HEK293 (cell line): ENCODE data around the gene PMP22.

Source experiments
- MEIS1 ChIP-seq: sonication (generic); formaldehyde crosslinking; IDR thresholded peaks from 2 replicates; pipeline ENCODE4 v1.8.1; 2022; ENCODE audit warnings: missing genetic modification reagents, mild to moderate bottlenecking, borderline replicate concordance
- PRDM1 ChIP-seq: fragments of 450-650 bp; formaldehyde crosslinking; IDR thresholded peaks from 2 replicates; pipeline ENCODE4; 2016; ENCODE audit warnings: missing biosample characterization, missing genetic modification characterization
- SP7 ChIP-seq: fragments of 450-650 bp; formaldehyde crosslinking; IDR thresholded peaks from 2 replicates; pipeline ENCODE4 v1.5.1; 2016; ENCODE audit warnings: missing biosample characterization, missing genetic modification characterization
- ZBTB20 ChIP-seq: fragments of 450-650 bp; formaldehyde crosslinking; IDR thresholded peaks from 2 replicates; pipeline ENCODE4 v1.5.1; 2016; ENCODE audit warnings: missing biosample characterization, missing genetic modification characterization
- ZFP41 ChIP-seq: fragments of 450-650 bp; formaldehyde crosslinking; IDR thresholded peaks from 2 replicates; pipeline ENCODE4 v1.5.1; 2016; ENCODE audit warnings: missing biosample characterization, missing genetic modification characterization, borderline replicate concordance
- ZIC2 ChIP-seq: fragments of 450-650 bp; formaldehyde crosslinking; IDR thresholded peaks from 2 replicates; pipeline ENCODE4 v1.5.1; 2016; ENCODE audit warnings: missing biosample characterization, missing genetic modification characterization
- ZNF184 ChIP-seq: fragments of 450-650 bp; IDR thresholded peaks from 2 replicates; pipeline ENCODE4 v1.5.1; 2018; ENCODE audit warnings: missing biosample characterization, mild to moderate bottlenecking, missing genetic modification characterization
- ZNF223 ChIP-seq: fragments of 450-650 bp; formaldehyde crosslinking; IDR thresholded peaks from 2 replicates; pipeline ENCODE4 v1.5.1; 2016; ENCODE audit warnings: missing biosample characterization, missing genetic modification characterization
- ZNF24 ChIP-seq: fragments of 450-650 bp; formaldehyde crosslinking; IDR thresholded peaks from 2 replicates; pipeline ENCODE4 v1.5.1; 2016; ENCODE audit warnings: missing biosample characterization, missing genetic modification characterization
- ZNF501 ChIP-seq: fragments of 450-650 bp; formaldehyde crosslinking; IDR thresholded peaks from 2 replicates; pipeline ENCODE4 v1.5.1; 2016; ENCODE audit warnings: missing biosample characterization, missing genetic modification characterization
- ZNF548 ChIP-seq: fragments of 450-650 bp; formaldehyde crosslinking; IDR thresholded peaks from 2 replicates; pipeline ENCODE4 v1.5.1; 2016; ENCODE audit warnings: missing biosample characterization, missing genetic modification characterization
- ZNF707 ChIP-seq: fragments of 450-650 bp; formaldehyde crosslinking; IDR thresholded peaks from 2 replicates; pipeline ENCODE4 v1.5.1; 2016; ENCODE audit warnings: missing biosample characterization, missing genetic modification characterization
- TF ChIP-seq, protein P1 (sequence below): fragments of 450-650 bp; formaldehyde crosslinking; IDR thresholded peaks from 2 replicates; pipeline ENCODE4 v1.5.0; 2017; ENCODE audit warnings: missing biosample characterization, missing genetic modification characterization, borderline replicate concordance
- TF ChIP-seq, protein P2 (sequence below): fragments of 450-650 bp; formaldehyde crosslinking; IDR thresholded peaks from 2 replicates; pipeline ENCODE4 v1.5.1; 2016; ENCODE audit warnings: missing biosample characterization, missing genetic modification characterization
- TF ChIP-seq, protein P3 (sequence below): fragments of 450-650 bp; formaldehyde crosslinking; IDR thresholded peaks from 2 replicates; pipeline ENCODE4 v1.5.1; 2016; ENCODE audit warnings: missing biosample characterization, missing genetic modification characterization, borderline replicate concordance
- TF ChIP-seq, protein P4 (sequence below): fragments of 450-650 bp; formaldehyde crosslinking; IDR thresholded peaks from 2 replicates; pipeline ENCODE4 v1.5.1; 2016; ENCODE audit warnings: missing biosample characterization, missing genetic modification characterization
- TF ChIP-seq, protein P5 (sequence below): fragments of 450-650 bp; formaldehyde crosslinking; IDR thresholded peaks from 2 replicates; pipeline ENCODE4 v1.5.1; 2016; ENCODE audit warnings: missing biosample characterization, missing genetic modification characterization
- TF ChIP-seq, protein P6 (sequence below): fragments of 450-650 bp; formaldehyde crosslinking; IDR thresholded peaks from 2 replicates; pipeline ENCODE4 v1.5.1; 2016; ENCODE audit warnings: missing biosample characterization, missing genetic modification characterization
- TF ChIP-seq, protein P7 (sequence below): fragments of 450-650 bp; formaldehyde crosslinking; conservative IDR thresholded peaks from 2 replicates; pipeline ENCODE4 v1.5.1; 2016; ENCODE audit warnings: low read depth, missing biosample characterization, missing genetic modification characterization

The PMP22 gene

DNA sequence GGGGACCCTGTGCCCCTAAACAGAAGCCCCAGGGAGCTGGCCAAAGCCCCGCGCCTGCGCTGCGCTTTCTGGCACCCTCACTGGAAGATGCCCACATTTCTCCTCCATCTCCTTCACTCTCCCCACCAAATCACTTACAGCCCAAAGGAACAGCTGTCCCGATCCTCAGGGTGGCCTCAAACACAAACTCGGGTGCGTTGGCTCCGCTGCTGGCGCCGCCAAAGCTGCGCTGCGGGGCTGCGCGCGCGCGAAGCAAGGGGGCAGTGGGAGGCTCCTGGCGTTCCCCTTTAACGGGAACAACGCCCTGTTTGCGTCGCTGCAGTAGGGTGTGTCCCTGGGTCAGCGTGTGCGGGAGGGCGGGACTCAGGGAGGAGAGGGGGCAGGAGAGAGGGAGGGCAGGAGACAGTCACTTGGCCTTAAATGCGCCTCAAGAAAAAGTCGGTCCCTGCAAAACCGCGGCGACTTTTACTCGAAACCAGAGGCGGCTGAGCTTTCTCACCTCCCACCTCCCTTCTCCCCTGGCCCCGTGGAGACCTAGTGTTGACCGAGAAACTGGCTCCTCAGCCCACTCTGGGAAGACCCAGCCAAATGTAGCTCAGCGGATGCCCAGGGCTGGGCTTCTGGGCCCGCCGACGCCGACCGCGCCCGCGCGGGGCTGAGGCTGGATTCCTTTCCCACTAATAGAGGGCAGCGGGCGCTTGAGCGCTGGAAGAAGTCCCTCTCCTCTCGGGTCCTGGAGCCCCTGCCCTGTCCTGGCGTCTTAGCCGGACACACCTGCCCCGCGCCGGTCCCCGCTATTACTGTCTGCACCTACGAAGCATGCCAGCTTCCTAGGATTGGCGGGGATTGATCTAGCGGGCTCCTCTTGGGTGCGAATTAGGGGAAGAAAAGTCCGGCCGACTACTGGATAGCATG lies 2.6 kb downstream of the PMP22 start (continued):
- TF ChIP-seq, protein P1, sequence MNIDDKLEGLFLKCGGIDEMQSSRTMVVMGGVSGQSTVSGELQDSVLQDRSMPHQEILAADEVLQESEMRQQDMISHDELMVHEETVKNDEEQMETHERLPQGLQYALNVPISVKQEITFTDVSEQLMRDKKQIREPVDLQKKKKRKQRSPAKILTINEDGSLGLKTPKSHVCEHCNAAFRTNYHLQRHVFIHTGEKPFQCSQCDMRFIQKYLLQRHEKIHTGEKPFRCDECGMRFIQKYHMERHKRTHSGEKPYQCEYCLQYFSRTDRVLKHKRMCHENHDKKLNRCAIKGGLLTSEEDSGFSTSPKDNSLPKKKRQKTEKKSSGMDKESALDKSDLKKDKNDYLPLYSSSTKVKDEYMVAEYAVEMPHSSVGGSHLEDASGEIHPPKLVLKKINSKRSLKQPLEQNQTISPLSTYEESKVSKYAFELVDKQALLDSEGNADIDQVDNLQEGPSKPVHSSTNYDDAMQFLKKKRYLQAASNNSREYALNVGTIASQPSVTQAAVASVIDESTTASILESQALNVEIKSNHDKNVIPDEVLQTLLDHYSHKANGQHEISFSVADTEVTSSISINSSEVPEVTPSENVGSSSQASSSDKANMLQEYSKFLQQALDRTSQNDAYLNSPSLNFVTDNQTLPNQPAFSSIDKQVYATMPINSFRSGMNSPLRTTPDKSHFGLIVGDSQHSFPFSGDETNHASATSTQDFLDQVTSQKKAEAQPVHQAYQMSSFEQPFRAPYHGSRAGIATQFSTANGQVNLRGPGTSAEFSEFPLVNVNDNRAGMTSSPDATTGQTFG (tag by site-specific recombination): no peak
- no peak for TF ChIP-seq ZFP41 (tag by site-specific recombination)
- peak; percentile 88 for TF ChIP-seq PRDM1 (tag by site-specific recombination)
- TF ChIP-seq, protein P2, sequence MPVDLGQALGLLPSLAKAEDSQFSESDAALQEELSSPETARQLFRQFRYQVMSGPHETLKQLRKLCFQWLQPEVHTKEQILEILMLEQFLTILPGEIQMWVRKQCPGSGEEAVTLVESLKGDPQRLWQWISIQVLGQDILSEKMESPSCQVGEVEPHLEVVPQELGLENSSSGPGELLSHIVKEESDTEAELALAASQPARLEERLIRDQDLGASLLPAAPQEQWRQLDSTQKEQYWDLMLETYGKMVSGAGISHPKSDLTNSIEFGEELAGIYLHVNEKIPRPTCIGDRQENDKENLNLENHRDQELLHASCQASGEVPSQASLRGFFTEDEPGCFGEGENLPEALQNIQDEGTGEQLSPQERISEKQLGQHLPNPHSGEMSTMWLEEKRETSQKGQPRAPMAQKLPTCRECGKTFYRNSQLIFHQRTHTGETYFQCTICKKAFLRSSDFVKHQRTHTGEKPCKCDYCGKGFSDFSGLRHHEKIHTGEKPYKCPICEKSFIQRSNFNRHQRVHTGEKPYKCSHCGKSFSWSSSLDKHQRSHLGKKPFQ (tag by site-specific recombination): no peak
- TF ChIP-seq ZIC2: peak; percentile 71
- TF ChIP-seq, protein P3, sequence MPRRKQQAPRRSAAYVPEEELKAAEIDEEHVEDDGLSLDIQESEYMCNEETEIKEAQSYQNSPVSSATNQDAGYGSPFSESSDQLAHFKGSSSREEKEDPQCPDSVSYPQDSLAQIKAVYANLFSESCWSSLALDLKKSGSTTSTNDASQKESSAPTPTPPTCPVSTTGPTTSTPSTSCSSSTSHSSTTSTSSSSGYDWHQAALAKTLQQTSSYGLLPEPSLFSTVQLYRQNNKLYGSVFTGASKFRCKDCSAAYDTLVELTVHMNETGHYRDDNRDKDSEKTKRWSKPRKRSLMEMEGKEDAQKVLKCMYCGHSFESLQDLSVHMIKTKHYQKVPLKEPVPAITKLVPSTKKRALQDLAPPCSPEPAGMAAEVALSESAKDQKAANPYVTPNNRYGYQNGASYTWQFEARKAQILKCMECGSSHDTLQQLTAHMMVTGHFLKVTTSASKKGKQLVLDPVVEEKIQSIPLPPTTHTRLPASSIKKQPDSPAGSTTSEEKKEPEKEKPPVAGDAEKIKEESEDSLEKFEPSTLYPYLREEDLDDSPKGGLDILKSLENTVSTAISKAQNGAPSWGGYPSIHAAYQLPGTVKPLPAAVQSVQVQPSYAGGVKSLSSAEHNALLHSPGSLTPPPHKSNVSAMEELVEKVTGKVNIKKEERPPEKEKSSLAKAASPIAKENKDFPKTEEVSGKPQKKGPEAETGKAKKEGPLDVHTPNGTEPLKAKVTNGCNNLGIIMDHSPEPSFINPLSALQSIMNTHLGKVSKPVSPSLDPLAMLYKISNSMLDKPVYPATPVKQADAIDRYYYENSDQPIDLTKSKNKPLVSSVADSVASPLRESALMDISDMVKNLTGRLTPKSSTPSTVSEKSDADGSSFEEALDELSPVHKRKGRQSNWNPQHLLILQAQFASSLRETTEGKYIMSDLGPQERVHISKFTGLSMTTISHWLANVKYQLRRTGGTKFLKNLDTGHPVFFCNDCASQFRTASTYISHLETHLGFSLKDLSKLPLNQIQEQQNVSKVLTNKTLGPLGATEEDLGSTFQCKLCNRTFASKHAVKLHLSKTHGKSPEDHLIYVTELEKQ (tag by site-specific recombination): 0 out of 2 replicates have a peak, but pooled peaks have one; percentile 8
- no peak for TF ChIP-seq ZNF707
- peak; percentile 51; the same call in 1 of the 2 replicates for TF ChIP-seq SP7
- no peak for TF ChIP-seq ZNF184 (tag by site-specific recombination)
- no peak for TF ChIP-seq MEIS1 (CRISPR knock-in tag)
- TF ChIP-seq ZNF548 (tag by site-specific recombination): no peak
- TF ChIP-seq, protein P4, sequence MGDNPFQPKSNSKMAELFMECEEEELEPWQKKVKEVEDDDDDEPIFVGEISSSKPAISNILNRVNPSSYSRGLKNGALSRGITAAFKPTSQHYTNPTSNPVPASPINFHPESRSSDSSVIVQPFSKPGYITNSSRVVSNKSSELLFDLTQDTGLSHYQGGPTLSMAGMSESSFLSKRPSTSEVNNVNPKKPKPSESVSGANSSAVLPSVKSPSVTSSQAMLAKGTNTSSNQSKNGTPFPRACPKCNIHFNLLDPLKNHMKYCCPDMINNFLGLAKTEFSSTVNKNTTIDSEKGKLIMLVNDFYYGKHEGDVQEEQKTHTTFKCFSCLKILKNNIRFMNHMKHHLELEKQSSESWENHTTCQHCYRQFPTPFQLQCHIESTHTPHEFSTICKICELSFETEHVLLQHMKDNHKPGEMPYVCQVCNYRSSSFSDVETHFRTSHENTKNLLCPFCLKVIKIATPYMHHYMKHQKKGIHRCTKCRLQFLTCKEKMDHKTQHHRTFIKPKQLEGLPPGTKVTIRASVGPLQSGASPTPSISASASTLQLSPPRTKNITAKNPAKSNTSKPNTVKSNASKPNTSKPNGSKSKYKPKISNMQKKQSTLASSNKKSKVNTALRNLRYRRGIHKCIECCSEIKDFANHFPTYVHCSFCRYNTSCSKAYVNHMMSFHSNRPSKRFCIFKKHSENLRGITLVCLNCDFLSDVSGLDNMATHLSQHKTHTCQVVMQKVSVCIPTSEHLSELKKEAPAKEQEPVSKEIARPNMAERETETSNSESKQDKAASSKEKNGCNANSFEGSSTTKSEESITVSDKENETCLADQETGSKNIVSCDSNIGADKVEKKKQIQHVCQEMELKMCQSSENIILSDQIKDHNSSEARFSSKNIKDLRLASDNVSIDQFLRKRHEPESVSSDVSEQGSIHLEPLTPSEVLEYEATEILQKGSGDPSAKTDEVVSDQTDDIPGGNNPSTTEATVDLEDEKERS (tag by site-specific recombination): no peak
- no peak for TF ChIP-seq ZNF223 (tag by site-specific recombination)
- TF ChIP-seq ZBTB20 (tag by site-specific recombination): peak; percentile 32; the same call in 1 of the 2 replicates
- TF ChIP-seq, protein P5, sequence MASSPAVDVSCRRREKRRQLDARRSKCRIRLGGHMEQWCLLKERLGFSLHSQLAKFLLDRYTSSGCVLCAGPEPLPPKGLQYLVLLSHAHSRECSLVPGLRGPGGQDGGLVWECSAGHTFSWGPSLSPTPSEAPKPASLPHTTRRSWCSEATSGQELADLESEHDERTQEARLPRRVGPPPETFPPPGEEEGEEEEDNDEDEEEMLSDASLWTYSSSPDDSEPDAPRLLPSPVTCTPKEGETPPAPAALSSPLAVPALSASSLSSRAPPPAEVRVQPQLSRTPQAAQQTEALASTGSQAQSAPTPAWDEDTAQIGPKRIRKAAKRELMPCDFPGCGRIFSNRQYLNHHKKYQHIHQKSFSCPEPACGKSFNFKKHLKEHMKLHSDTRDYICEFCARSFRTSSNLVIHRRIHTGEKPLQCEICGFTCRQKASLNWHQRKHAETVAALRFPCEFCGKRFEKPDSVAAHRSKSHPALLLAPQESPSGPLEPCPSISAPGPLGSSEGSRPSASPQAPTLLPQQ (tag by site-specific recombination): peak; percentile 94
- TF ChIP-seq, protein P6, sequence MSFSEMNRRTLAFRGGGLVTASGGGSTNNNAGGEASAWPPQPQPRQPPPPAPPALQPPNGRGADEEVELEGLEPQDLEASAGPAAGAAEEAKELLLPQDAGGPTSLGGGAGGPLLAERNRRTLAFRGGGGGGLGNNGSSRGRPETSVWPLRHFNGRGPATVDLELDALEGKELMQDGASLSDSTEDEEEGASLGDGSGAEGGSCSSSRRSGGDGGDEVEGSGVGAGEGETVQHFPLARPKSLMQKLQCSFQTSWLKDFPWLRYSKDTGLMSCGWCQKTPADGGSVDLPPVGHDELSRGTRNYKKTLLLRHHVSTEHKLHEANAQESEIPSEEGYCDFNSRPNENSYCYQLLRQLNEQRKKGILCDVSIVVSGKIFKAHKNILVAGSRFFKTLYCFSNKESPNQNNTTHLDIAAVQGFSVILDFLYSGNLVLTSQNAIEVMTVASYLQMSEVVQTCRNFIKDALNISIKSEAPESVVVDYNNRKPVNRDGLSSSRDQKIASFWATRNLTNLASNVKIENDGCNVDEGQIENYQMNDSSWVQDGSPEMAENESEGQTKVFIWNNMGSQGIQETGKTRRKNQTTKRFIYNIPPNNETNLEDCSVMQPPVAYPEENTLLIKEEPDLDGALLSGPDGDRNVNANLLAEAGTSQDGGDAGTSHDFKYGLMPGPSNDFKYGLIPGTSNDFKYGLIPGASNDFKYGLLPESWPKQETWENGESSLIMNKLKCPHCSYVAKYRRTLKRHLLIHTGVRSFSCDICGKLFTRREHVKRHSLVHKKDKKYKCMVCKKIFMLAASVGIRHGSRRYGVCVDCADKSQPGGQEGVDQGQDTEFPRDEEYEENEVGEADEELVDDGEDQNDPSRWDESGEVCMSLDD (tag by site-specific recombination): peak; percentile 24; the same call in 1 of the 2 replicates
- TF ChIP-seq, protein P7, sequence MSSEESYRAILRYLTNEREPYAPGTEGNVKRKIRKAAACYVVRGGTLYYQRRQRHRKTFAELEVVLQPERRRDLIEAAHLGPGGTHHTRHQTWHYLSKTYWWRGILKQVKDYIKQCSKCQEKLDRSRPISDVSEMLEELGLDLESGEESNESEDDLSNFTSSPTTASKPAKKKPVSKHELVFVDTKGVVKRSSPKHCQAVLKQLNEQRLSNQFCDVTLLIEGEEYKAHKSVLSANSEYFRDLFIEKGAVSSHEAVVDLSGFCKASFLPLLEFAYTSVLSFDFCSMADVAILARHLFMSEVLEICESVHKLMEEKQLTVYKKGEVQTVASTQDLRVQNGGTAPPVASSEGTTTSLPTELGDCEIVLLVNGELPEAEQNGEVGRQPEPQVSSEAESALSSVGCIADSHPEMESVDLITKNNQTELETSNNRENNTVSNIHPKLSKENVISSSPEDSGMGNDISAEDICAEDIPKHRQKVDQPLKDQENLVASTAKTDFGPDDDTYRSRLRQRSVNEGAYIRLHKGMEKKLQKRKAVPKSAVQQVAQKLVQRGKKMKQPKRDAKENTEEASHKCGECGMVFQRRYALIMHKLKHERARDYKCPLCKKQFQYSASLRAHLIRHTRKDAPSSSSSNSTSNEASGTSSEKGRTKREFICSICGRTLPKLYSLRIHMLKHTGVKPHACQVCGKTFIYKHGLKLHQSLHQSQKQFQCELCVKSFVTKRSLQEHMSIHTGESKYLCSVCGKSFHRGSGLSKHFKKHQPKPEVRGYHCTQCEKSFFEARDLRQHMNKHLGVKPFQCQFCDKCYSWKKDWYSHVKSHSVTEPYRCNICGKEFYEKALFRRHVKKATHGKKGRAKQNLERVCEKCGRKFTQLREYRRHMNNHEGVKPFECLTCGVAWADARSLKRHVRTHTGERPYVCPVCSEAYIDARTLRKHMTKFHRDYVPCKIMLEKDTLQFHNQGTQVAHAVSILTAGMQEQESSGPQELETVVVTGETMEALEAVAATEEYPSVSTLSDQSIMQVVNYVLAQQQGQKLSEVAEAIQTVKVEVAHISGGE: peak; percentile 21; the same call in 1 of the 2 replicates
- TF ChIP-seq ZNF501 (tag by site-specific recombination): no peak
- TF ChIP-seq ZNF24 (tag by site-specific recombination): no peak
